PC-9 (cell line): ENCODE measurements around the gene ATP1B3. TPM values are rescaled to one million over a fixed set of nuclear protein-coding genes. Genes with fewer than 3 reads are reported as not detected.
A peak's percentile ranks its signal among the peaks of the same experiment; 100 is the strongest.

Experiments used
- BruUV-seq: library from RNA; stranded (reverse); fragments of 400-500 nt; replicated peaks from 2 replicates; lab custom pipeline; 2021; lab: Mats Ljungman, UMichigan
- CTCF ChIA-PET: fragments of 300-600 bp; sonication (Branson Sonifier 250); formaldehyde crosslinking; loops from one replicate; lab custom pipeline; 2022; ENCODE audit warnings: antibody characterized with exemption; lab: Charles Lee
- POLR2A ChIA-PET: fragments of 300-600 bp; sonication (Branson Sonifier 250); formaldehyde crosslinking; loops from one replicate; lab custom pipeline; 2022; ENCODE audit warnings: antibody characterized with exemption; ENCODE audit not compliant: unreplicated experiment; lab: Charles Lee
- DNase-seq, 2 experiments: peaks; one replicate each; pipeline versions ENCODE4 v3.0.0 to v3.0.0-alpha.2; 2015 to 2022; ENCODE audit warnings: mixed read lengths in 1 of 2
- H2AFZ ChIP-seq: fragments of 200-600 bp; sonication (generic); 2 replicates; pipeline ENCODE4 v1.8.1; 2017; ENCODE audit warnings: antibody characterized with exemption
- H3F3A ChIP-seq: fragments of 200-600 bp; sonication (generic); 2 replicates; pipeline ENCODE4 v1.8.1; 2017; ENCODE audit warnings: antibody characterized with exemption, mild to moderate bottlenecking, low read depth; ENCODE audit not compliant: insufficient read depth
- H3K27ac ChIP-seq: fragments of 200-600 bp; sonication (generic); 2 replicates; pipeline ENCODE4 v1.6.1; 2016; ENCODE audit warnings: mixed run types
- H3K27me3 ChIP-seq: fragments of 200-600 bp; sonication (generic); 2 replicates; pipeline ENCODE4 v1.6.1; 2016; ENCODE audit warnings: low read depth, mixed run types; ENCODE audit not compliant: insufficient read depth
- H3K36me3 ChIP-seq: fragments of 200-600 bp; sonication (generic); 2 replicates; pipeline ENCODE4 v1.6.1; 2016; ENCODE audit warnings: low read depth, mixed run types
- H3K4me1 ChIP-seq: fragments of 200-600 bp; sonication (generic); replicated peaks from 2 replicates; pipeline ENCODE4 v1.6.1; 2016; ENCODE audit warnings: mixed run types; ENCODE audit not compliant: insufficient read depth
- H3K4me2 ChIP-seq: fragments of 200-600 bp; sonication (generic); 2 replicates; pipeline ENCODE4 v1.6.1; 2017; ENCODE audit warnings: mixed run types
- H3K4me3 ChIP-seq: fragments of 200-600 bp; sonication (generic); 2 replicates; pipeline ENCODE4 v1.6.1; 2016; ENCODE audit warnings: mixed run types
- H3K79me2 ChIP-seq: fragments of 200-600 bp; sonication (generic); 2 replicates; pipeline ENCODE4 v1.6.1; 2017; ENCODE audit warnings: low read depth, mixed run types
- H3K9me2 ChIP-seq: fragments of 200-600 bp; sonication (generic); 2 replicates; pipeline ENCODE4 v1.8.1; 2017; ENCODE audit warnings: mild to moderate bottlenecking; ENCODE audit not compliant: insufficient read depth
- H3K9me3 ChIP-seq: fragments of 200-600 bp; sonication (generic); 2 replicates; pipeline ENCODE4 v1.8.1; 2016; ENCODE audit warnings: low read depth; ENCODE audit not compliant: insufficient read depth
- H4K20me1 ChIP-seq: fragments of 200-600 bp; sonication (generic); 2 replicates; pipeline ENCODE4 v1.8.1; 2017; ENCODE audit not compliant: insufficient read depth
- EZH2 ChIP-seq: fragments of 200-600 bp; sonication (generic); IDR thresholded peaks from 2 replicates; pipeline ENCODE4 v1.8.0; 2017; ENCODE audit warnings: antibody characterized with exemption, low read depth
- intact Hi-C: fragments of 100-400 bp; cut with micrococcal nuclease; formaldehyde crosslinking; loops from one replicate; pipeline ENCODE4 v1.10.0; 2022; ENCODE audit not compliant: unreplicated experiment
- total RNA-seq: library from RNA; stranded (reverse); gene quantifications from 2 replicates; pipeline ENCODE4 v1.2.3, GENCODE V29; 2021
- TF ChIP-seq, protein P1 (sequence below): fragments of 200-600 bp; sonication (generic); conservative IDR thresholded peaks from 2 replicates; pipeline ENCODE4 v1.6.1; 2017; ENCODE audit warnings: mixed run types, antibody characterized with exemption, mild to moderate bottlenecking, moderate library complexity

The ATP1B3 gene
- total RNA-seq, 1 experiment from 2014 or later: 69.7 TPM

DNA sequence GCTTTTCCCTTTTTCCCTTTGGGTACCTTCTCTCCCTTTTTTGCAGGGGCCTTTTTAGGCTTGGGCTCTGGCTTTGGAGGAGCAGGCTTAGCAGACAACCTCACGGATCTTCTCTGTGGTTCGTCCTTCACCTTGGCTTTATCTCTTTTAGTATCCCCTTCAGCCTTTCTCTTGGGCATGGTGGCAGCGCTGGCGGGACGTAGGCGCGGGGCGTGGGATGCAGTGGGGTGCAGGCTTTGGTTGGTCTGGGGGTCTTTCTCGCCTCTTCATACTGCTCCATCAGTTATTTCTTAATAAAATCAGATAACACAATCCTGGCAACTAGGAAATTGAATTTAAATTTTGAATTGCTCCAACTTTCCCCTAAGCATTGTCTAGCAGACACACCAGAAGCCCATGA lies 11.3 kb upstream of the ATP1B3 start:
- H3K4me3 ChIP-seq: no peak overlapping the region
- H3K36me3 ChIP-seq: no peaks in the 10 kb centered on the region
- BruUV-seq: no TSS peak
- no peaks in the 10 kb centered on the region for H3K27me3 ChIP-seq
- no peak for TF ChIP-seq EZH2
- TF ChIP-seq, protein P1, sequence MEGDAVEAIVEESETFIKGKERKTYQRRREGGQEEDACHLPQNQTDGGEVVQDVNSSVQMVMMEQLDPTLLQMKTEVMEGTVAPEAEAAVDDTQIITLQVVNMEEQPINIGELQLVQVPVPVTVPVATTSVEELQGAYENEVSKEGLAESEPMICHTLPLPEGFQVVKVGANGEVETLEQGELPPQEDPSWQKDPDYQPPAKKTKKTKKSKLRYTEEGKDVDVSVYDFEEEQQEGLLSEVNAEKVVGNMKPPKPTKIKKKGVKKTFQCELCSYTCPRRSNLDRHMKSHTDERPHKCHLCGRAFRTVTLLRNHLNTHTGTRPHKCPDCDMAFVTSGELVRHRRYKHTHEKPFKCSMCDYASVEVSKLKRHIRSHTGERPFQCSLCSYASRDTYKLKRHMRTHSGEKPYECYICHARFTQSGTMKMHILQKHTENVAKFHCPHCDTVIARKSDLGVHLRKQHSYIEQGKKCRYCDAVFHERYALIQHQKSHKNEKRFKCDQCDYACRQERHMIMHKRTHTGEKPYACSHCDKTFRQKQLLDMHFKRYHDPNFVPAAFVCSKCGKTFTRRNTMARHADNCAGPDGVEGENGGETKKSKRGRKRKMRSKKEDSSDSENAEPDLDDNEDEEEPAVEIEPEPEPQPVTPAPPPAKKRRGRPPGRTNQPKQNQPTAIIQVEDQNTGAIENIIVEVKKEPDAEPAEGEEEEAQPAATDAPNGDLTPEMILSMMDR: no peak
- no peaks in the 10 kb centered on the region for H3K79me2 ChIP-seq
- no peak overlapping the region for H3K4me2 ChIP-seq
- H3K4me1 ChIP-seq: no peaks in the 10 kb centered on the region
- no peak for DNase-seq
- no peaks in the 10 kb centered on the region for H3K9me3 ChIP-seq
- no peak overlapping the region for H2AFZ ChIP-seq
- H3K27ac ChIP-seq: no peak overlapping the region
- intact Hi-C loops: no loop called here
- H3K9me2 ChIP-seq: no peaks in the 10 kb centered on the region
- no peaks in the 10 kb centered on the region for H3F3A ChIP-seq
- ChIA-PET CTCF (no interaction called here), POLR2A (no interaction called here)
- no peaks in the 10 kb centered on the region for H4K20me1 ChIP-seq

DNA sequence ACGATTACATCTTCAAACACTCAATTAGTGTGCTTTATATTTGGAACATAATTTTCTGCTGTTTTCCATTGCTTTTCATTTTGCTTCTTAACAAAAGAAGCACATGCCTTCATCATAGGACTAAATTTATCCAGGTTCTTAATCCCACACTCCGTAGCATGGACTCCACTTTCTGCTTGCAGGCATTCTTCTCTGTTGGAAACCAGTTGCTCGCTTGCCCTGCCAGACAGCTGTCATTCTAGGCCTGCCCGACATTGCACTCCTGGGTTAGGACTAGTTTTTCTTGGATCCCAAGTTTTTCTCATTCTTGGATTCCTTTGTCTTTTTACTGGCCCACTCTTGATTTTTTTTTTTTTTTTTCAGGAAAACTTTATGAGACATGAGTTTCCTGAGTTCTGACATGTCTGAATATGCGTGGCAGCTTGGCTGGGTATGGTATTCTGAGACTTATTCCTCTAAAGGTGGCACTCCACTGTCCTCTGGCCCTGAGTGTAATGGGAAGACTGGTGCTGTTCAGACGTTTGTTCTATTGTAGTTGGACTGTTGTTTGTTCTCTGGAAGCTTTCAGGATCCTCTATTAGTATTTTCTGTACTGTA lies 6.3 kb upstream of the ATP1B3 start:
- POLR2A ChIA-PET: interaction anchor here (0.7 kb wide), 1 partner anchor 378 kb away, joined by 5 read pairs; no protein-coding TSS in a partner anchor
- Histone ChIP-seq H2AFZ (no peak overlapping the region), H3K4me1 (no peaks in the 10 kb centered on the region), H3F3A (no peaks in the 10 kb centered on the region), H3K9me2 (no peaks in the 10 kb centered on the region), H3K9me3 (no peaks in the 10 kb centered on the region), H4K20me1 (no peaks in the 10 kb centered on the region), H3K4me2 (no peak overlapping the region), H3K4me3 (no peak overlapping the region), H3K36me3 (no peaks in the 10 kb centered on the region), H3K27me3 (no peaks in the 10 kb centered on the region), H3K79me2 (no peaks in the 10 kb centered on the region), H3K27ac (no peak overlapping the region)
- TF ChIP-seq, protein P1: no peak
- no peak for TF ChIP-seq EZH2
- CTCF ChIA-PET: no interaction called here
- intact Hi-C loops: loop anchor here (10.0 kb wide), 1 partner anchor 385 kb away; the partner anchor contains the start of gene RASA2
- no TSS peak for BruUV-seq
- no peak for DNase-seq

DNA sequence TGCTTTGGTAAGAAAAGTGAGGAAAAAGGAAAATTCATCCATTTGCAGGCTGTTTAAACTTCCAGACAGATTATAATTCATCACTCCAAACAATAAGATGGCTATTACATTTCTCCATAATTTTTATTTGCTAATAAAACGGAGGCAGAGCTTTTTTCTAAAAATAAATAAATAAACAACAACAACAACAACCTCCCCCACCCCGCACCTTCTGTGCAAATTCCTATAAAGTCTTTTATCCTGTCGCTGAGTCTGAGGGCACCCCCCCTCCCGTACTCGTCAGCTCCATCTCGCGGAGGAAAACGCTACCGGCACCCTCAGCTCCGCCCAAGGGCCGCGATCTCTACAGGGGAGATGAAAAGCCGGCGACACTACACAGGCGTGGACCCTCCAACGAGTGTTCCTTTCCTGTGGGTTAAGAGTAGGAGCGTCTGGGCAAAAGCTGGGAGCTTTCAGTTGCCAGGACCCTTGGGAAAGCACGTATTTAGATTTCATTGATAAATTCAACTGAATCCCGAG lies 1.0 kb upstream of the ATP1B3 start:
- TF ChIP-seq EZH2: no peak
- TF ChIP-seq, protein P1: peak; percentile 78
- ChIA-PET POLR2A (no interaction called here), CTCF (interaction anchor here (0.6 to 1.0 kb wide), 8 partner anchors 35 to 602 kb away, joined by 3 to 10 read pairs (median 4); partner anchors contain the start of gene RNF7)
- Histone ChIP-seq H3K36me3 (no peaks in the 10 kb centered on the region), H2AFZ (peak overlapping the region; percentile 94), H3K9me2 (no peaks in the 10 kb centered on the region), H3K4me1 (peaks cover 20% of the 10 kb centered on the region), H3K27me3 (no peaks in the 10 kb centered on the region), H3K4me3 (peak overlapping the region; percentile 92), H3K79me2 (peaks cover 33% of the 10 kb centered on the region), H3K9me3 (no peaks in the 10 kb centered on the region), H4K20me1 (no peaks in the 10 kb centered on the region; the same call in 1 of the 2 replicates), H3F3A (peaks cover 10% of the 10 kb centered on the region; the same call in 1 of the 2 replicates), H3K4me2 (peak overlapping the region; percentile 88), H3K27ac (0 out of 2 replicates have a peak overlapping the region, but pooled peaks have one; percentile 0)
- peak; percentile 61 to 85 for DNase-seq
- intact Hi-C loops: loop anchor here (1.0 to 10.0 kb wide), 3 partner anchors 65 to 391 kb away; partner anchors contain the start of genes RASA2 and RNF7
- no TSS peak for BruUV-seq
